Panc1 (cell line): ENCODE results near the gene FHIT. TPM values are rescaled to one million over a fixed set of nuclear protein-coding genes. Genes with fewer than 3 reads are reported as not detected.

Source experiments
- ATAC-seq: fragments of 200-7000 bp; cut with Tn5 transposase; 2 replicates; pipeline ENCODE4 v1.9.1; 2020; ENCODE audit warnings: mild to moderate bottlenecking, moderate library complexity
- BruUV-seq: library from RNA; stranded (reverse); fragments of 400-500 nt; replicated peaks from 2 replicates; lab custom pipeline; 2021; lab: Mats Ljungman, UMichigan
- CTCF ChIA-PET: fragments of 300-600 bp; sonication (Branson Sonifier 250); formaldehyde crosslinking; loops from one replicate; lab custom pipeline; 2022; ENCODE audit warnings: antibody characterized with exemption; lab: Charles Lee
- POLR2A ChIA-PET: fragments of 300-600 bp; sonication (Branson Sonifier 250); formaldehyde crosslinking; loops from one replicate; lab custom pipeline; 2022; ENCODE audit warnings: antibody characterized with exemption; lab: Charles Lee
- DNase-seq: peaks from one replicate; pipeline ENCODE4 v3.0.0-alpha.2; 2010; ENCODE audit warnings: low read depth, low spot score
- H3K27ac ChIP-seq: 2 replicates; pipeline ENCODE4 v1.5.1; 2011; ENCODE audit warnings: mild to moderate bottlenecking, low read length, inconsistent platforms
- H3K27me3 ChIP-seq: fragments of 200-500 bp; sonication (Bioruptor generic); 2 replicates; pipeline ENCODE4 v1.6.0; 2014; ENCODE audit warnings: low read length, inconsistent platforms; ENCODE audit not compliant: control insufficient read depth, insufficient read depth
- H3K36me3 ChIP-seq: fragments of 200-500 bp; sonication (Bioruptor generic); 2 replicates; pipeline ENCODE4 v1.5.1; 2014; ENCODE audit warnings: inconsistent platforms, mild to moderate bottlenecking, low read length, moderate library complexity; ENCODE audit not compliant: control insufficient read depth, insufficient read depth
- H3K4me1 ChIP-seq: 2 replicates; pipeline ENCODE4 v1.5.1; 2011; ENCODE audit warnings: inconsistent platforms, mild to moderate bottlenecking, low read length, moderate library complexity; ENCODE audit not compliant: control insufficient read depth, insufficient read depth
- H3K4me3 ChIP-seq, 2 experiments: 2 replicates each; pipeline ENCODE4 v1.5.1; 2011 to 2012; ENCODE audit warnings: low read depth in 2 of 2, low read length in 2 of 2, mild to moderate bottlenecking in 2 of 2, inconsistent platforms in 1 of 2, moderate library complexity in 1 of 2
- H3K9me3 ChIP-seq: fragments of 200-500 bp; sonication (Bioruptor generic); 2 replicates; pipeline ENCODE4 v1.5.1; 2014; ENCODE audit warnings: low read depth, mild to moderate bottlenecking, inconsistent platforms, low read length, moderate library complexity; ENCODE audit not compliant: control insufficient read depth, insufficient read depth
- CTCF ChIP-seq: fragments of 450-650 bp; IDR thresholded peaks from 2 replicates; pipeline ENCODE4 v1.5.1; 2017; ENCODE audit warnings: mild to moderate bottlenecking
- POLR2AphosphoS5 ChIP-seq: IDR thresholded peaks from 2 replicates; pipeline ENCODE4 v1.6.1; 2012; ENCODE audit warnings: mild to moderate bottlenecking, low read depth, low read length, moderate library complexity
- REST ChIP-seq, 2 experiments: IDR thresholded peaks; 2 replicates each; pipeline ENCODE4 v1.6.1; 2011 to 2012; ENCODE audit warnings: low read depth in 2 of 2, control low read depth in 1 of 2, low read length in 1 of 2, mild to moderate bottlenecking in 1 of 2, moderate library complexity in 1 of 2; ENCODE audit not compliant: insufficient read depth in 1 of 2
- SIN3A ChIP-seq: IDR thresholded peaks from 2 replicates; pipeline ENCODE4 v1.6.1; 2012; ENCODE audit warnings: low read depth, mild to moderate bottlenecking, low read length, moderate library complexity, borderline replicate concordance; ENCODE audit not compliant: insufficient read depth
- TCF7L2 ChIP-seq: IDR thresholded peaks from 2 replicates; pipeline ENCODE4 v1.6.1; 2011; ENCODE audit warnings: mild to moderate bottlenecking, low read depth, low read length, inconsistent platforms
- in situ Hi-C: cut with HindIII; loops from 2 replicates; pipeline ENCODE4 v1.10.0; 2016; ENCODE audit warnings: low sequenced_read_pairs, low pct_unique_long_range_greater_than_20kb
- intact Hi-C: fragments of 100-400 bp; cut with micrococcal nuclease; formaldehyde crosslinking; loops from one replicate; pipeline ENCODE4 v1.10.0; 2022; ENCODE audit not compliant: unreplicated experiment
- total RNA-seq: library from RNA; stranded (reverse); gene quantifications from one replicate; pipeline ENCODE4 v1.2.1, GENCODE V29; 2021; ENCODE audit not compliant: unreplicated experiment

FHIT gene
- total RNA-seq, 1 experiment from 2014 or later: 2.2 TPM

- in situ Hi-C loops (no loop called here), intact Hi-C loops (no loop called here)
- ChIA-PET CTCF (no interaction called here), POLR2A (no interaction called here)
- no peak for TF ChIP-seq SIN3A
- TF ChIP-seq POLR2AphosphoS5: no peak
- TF ChIP-seq TCF7L2: no peak
- TF ChIP-seq CTCF: no peak
- no peak for TF ChIP-seq REST (IDR thresholded peaks at IDR 0.05; ENCODE audit: insufficient read depth in 1 of 2, low read depth in 2 of 2, low read length in 1 of 2)
- H3K4me1 ChIP-seq: no peaks in the 10 kb centered on the region
- ATAC-seq (no peak), DNase-seq (no peak)
- no peaks in the 10 kb centered on the region for H3K27me3 ChIP-seq
- H3K9me3 ChIP-seq: no peaks in the 10 kb centered on the region
- no TSS peak for BruUV-seq
- H3K4me3 ChIP-seq: no peak overlapping the region
- no peaks in the 10 kb centered on the region for H3K36me3 ChIP-seq
- no peak overlapping the region for H3K27ac ChIP-seq
Observed at GRCh38 chr3:60652829-60653228, 598.4 kb downstream of the FHIT start.

GRCh38 chr3:60651799-60652198 lies 599.5 kb downstream of the FHIT start:
- ChIA-PET CTCF (no interaction called here), POLR2A (no interaction called here)
- Histone ChIP-seq H3K27me3 (no peaks in the 10 kb centered on the region), H3K4me1 (no peaks in the 10 kb centered on the region), H3K4me3 (no peak overlapping the region), H3K36me3 (no peaks in the 10 kb centered on the region), H3K9me3 (no peaks in the 10 kb centered on the region), H3K27ac (no peak overlapping the region)
- intact Hi-C loops: no loop called here
- no peak for DNase-seq
- no TSS peak for BruUV-seq
- TF ChIP-seq REST (IDR thresholded peaks at IDR 0.05; ENCODE audit: insufficient read depth in 1 of 2, low read depth in 2 of 2, low read length in 1 of 2) (no peak), SIN3A (no peak)
- ATAC-seq: no peak
- in situ Hi-C loops: no loop called here
